Measurements from ENCODE around the gene GHRL. TPM values are rescaled to one million over a fixed set of nuclear protein-coding genes. Genes with fewer than 3 reads are reported as not detected.

Gene GHRL
- total RNA-seq, 1 donor from 2014 or later, result not detected

- H3K36me3 ChIP-seq, result no peaks in the 10 kb centered on the region
- H3K9me3 ChIP-seq (ENCODE audit: low read depth), result no peaks in the 10 kb centered on the region
- no peaks in the 10 kb centered on the region for H4K20me1 ChIP-seq (ENCODE audit: low read depth)
- no peak overlapping the region for H3K4me3 ChIP-seq
- H3K27ac ChIP-seq, result no peak overlapping the region
- peak overlapping the region; percentile 34 for H2AFZ ChIP-seq (replicated peaks)
- Mint-ChIP-seq H3K27me3 (ENCODE audit: insufficient read depth, low read depth) (peaks cover 7% of the 10 kb centered on the region), H3K36me3 (no peaks in the 10 kb centered on the region), H3K4me1 (peaks cover 6% of the 10 kb centered on the region), H3K9me3 (no peaks in the 10 kb centered on the region), H3K27ac (peak overlapping the region; percentile 29), H3K4me3 (no peak overlapping the region)
- TF ChIP-seq EZH2 (IDR thresholded peaks at IDR 0.05) (no peak), CTCF (IDR thresholded peaks at IDR 0.05) (no peak), EZH2phosphoT487 (IDR thresholded peaks at IDR 0.05) (no peak)
- H3K79me2 ChIP-seq (ENCODE audit: low read depth), result no peaks in the 10 kb centered on the region
- H3K4me2 ChIP-seq, result peak overlapping the region; percentile 46
- no peak for DNase-seq (ENCODE audit: low spot score)
- peaks cover 12% of the 10 kb centered on the region for H3K4me1 ChIP-seq
- no peak overlapping the region for H3K9ac ChIP-seq
- no peaks in the 10 kb centered on the region for H3K27me3 ChIP-seq
- no peaks in the 10 kb centered on the region for H3F3A ChIP-seq (ENCODE audit: low read depth)
These were observed 46.7 kb upstream of the GHRL start for GRCh38 chr3:10339376-10339955.

GRCh38 chr3:10338591-10339353 lies 46.0 kb upstream of the GHRL start:
- H3K27me3 Mint-ChIP-seq (ENCODE audit: insufficient read depth, low read depth), result peaks cover 7% of the 10 kb centered on the region
- no peak for DNase-seq (ENCODE audit: low spot score)

DNA sequence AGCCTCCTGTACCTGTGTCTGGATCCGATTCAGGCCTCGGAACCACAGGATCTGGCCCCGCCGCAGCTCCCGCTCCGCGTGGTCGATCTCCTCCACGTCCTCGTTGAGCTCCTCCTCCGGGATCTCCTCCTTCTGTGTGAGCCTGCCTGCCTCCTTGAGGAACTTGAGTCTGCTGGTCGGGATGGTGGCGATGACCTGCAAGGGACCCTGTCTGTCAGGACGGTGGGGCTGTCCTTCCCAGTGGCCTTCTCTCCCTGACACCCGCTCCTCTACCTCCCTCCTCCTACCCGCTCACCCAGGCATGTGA lies 45.4 kb upstream of the GHRL start:
- Mint-ChIP-seq H3K36me3 (no peaks in the 10 kb centered on the region), H3K27ac (peak overlapping the region; percentile 98), H3K9me3 (no peaks in the 10 kb centered on the region), H3K27me3 (ENCODE audit: insufficient read depth, low read depth) (peaks cover 7% of the 10 kb centered on the region), H3K4me1 (peaks cover 6% of the 10 kb centered on the region), H3K4me3 (peak overlapping the region; percentile 46)
- H3K9me3 ChIP-seq (ENCODE audit: low read depth), result no peaks in the 10 kb centered on the region
- DNase-seq (ENCODE audit: low spot score), result no peak
- peaks cover 12% of the 10 kb centered on the region for H3K4me1 ChIP-seq
- H3K4me2 ChIP-seq, result no peak overlapping the region
- no peak for TF ChIP-seq CTCF (IDR thresholded peaks at IDR 0.05)
- H2AFZ ChIP-seq (replicated peaks), result no peak overlapping the region
- H3K27me3 ChIP-seq, result no peaks in the 10 kb centered on the region
- H3K27ac ChIP-seq, result no peak overlapping the region
- H3K9ac ChIP-seq, result no peak overlapping the region
- no peaks in the 10 kb centered on the region for H3F3A ChIP-seq (ENCODE audit: low read depth)
- H3K4me3 ChIP-seq, result no peak overlapping the region
- no peaks in the 10 kb centered on the region for H4K20me1 ChIP-seq (ENCODE audit: low read depth)
- no peaks in the 10 kb centered on the region for H3K79me2 ChIP-seq (ENCODE audit: low read depth)
- no peaks in the 10 kb centered on the region for H3K36me3 ChIP-seq

More at GRCh38 chr3:10338591-10339353, 46.0 kb upstream of the GHRL start:
- H3K79me2 ChIP-seq (ENCODE audit: low read depth), result no peaks in the 10 kb centered on the region
- peak overlapping the region; percentile 46 for H3K4me2 ChIP-seq
- H3K4me1 Mint-ChIP-seq, result peaks cover 6% of the 10 kb centered on the region
- H3K9ac ChIP-seq, result no peak overlapping the region
- H4K20me1 ChIP-seq (ENCODE audit: low read depth), result no peaks in the 10 kb centered on the region
- no peaks in the 10 kb centered on the region for H3K36me3 Mint-ChIP-seq
- H3K9me3 ChIP-seq (ENCODE audit: low read depth), result no peaks in the 10 kb centered on the region
- no peaks in the 10 kb centered on the region for H3K36me3 ChIP-seq
- H3K9me3 Mint-ChIP-seq, result no peaks in the 10 kb centered on the region
- peak overlapping the region; percentile 29 for H3K27ac Mint-ChIP-seq
- no peak overlapping the region for H3K4me3 ChIP-seq
- no peaks in the 10 kb centered on the region for H3F3A ChIP-seq (ENCODE audit: low read depth)
- H3K4me1 ChIP-seq, result peaks cover 12% of the 10 kb centered on the region
- no peak overlapping the region for H3K4me3 Mint-ChIP-seq
- no peaks in the 10 kb centered on the region for H3K27me3 ChIP-seq
- H2AFZ ChIP-seq (replicated peaks), result peak overlapping the region; percentile 29
- H3K27ac ChIP-seq, result no peak overlapping the region
- TF ChIP-seq CTCF (IDR thresholded peaks at IDR 0.05) (no peak), EZH2 (IDR thresholded peaks at IDR 0.05) (no peak), EZH2phosphoT487 (IDR thresholded peaks at IDR 0.05) (no peak)
